Stimulated activated effector memory CD8-positive, alpha-beta T cell treated with anti-CD3 and anti-CD28 coated beads, Interleukin-12 subunit alpha, Interleukin-12 subunit beta, amount 100 ng/mL, for 72 hours (primary cell): ENCODE results near the gene FAM98B.

Source experiments
- ATAC-seq: fragments of 150-1000 bp; cut with Tn5 transposase; 2 replicates; pipeline ENCODE4 v1.10.0; 2021
- DNase-seq, 2 donors: peaks; one replicate each; pipeline ENCODE4 v3.0.0; 2021 to 2022; ENCODE audit warnings: low spot score in 2 of 2
- H3K27ac Mint-ChIP-seq: one replicate; pipeline ENCODE4 v1.8.0; 2022; ENCODE audit warnings: mild to moderate bottlenecking, mixed read lengths
- H3K36me3 Mint-ChIP-seq: one replicate; pipeline ENCODE4 v1.8.0; 2022; ENCODE audit warnings: mild to moderate bottlenecking, mixed read lengths
- H3K4me1 Mint-ChIP-seq: one replicate; pipeline ENCODE4 v1.8.0; 2022; ENCODE audit warnings: mixed read lengths
- H3K4me3 Mint-ChIP-seq: one replicate; pipeline ENCODE4 v1.8.0; 2022; ENCODE audit warnings: mild to moderate bottlenecking, mixed read lengths
- H3K9me3 Mint-ChIP-seq: one replicate; pipeline ENCODE4 v1.8.0; 2022; ENCODE audit warnings: mixed read lengths

Gene FAM98B

GRCh38 chr15:38440353-38441129, 13.4 kb upstream of the FAM98B start:
- Mint-ChIP-seq H3K36me3 (no peaks in the 10 kb centered on the region), H3K9me3 (no peaks in the 10 kb centered on the region), H3K27ac (peak overlapping the region; percentile 35), H3K4me1 (peaks cover 7% of the 10 kb centered on the region), H3K4me3 (no peak overlapping the region)
- DNase-seq (peak; percentile 31 to 64), ATAC-seq (peak; percentile 80)

GRCh38 chr15:38441130-38441519, 12.8 kb upstream of the FAM98B start:
- Mint-ChIP-seq H3K27ac (peak overlapping the region; percentile 35), H3K4me1 (peaks cover 7% of the 10 kb centered on the region), H3K4me3 (no peak overlapping the region), H3K9me3 (no peaks in the 10 kb centered on the region), H3K36me3 (no peaks in the 10 kb centered on the region)
- no peak for DNase-seq
- no peak for ATAC-seq

GRCh38 chr15:38454696-38455090, 766 bp downstream of the FAM98B start:
- ATAC-seq = no peak
- H3K4me3 Mint-ChIP-seq = peak overlapping the region; percentile 91
- no peak for DNase-seq
- H3K9me3 Mint-ChIP-seq = no peaks in the 10 kb centered on the region
- peak overlapping the region; percentile 96 for H3K27ac Mint-ChIP-seq
- H3K4me1 Mint-ChIP-seq = peaks cover 36% of the 10 kb centered on the region
- peaks cover 14% of the 10 kb centered on the region for H3K36me3 Mint-ChIP-seq

- Mint-ChIP-seq H3K4me3 (peak overlapping the region; percentile 91), H3K9me3 (no peaks in the 10 kb centered on the region), H3K4me1 (peaks cover 40% of the 10 kb centered on the region), H3K36me3 (peaks cover 14% of the 10 kb centered on the region), H3K27ac (peak overlapping the region; percentile 96)
- DNase-seq (no peak), ATAC-seq (no peak)
These were observed 1.2 kb downstream of the FAM98B start for GRCh38 chr15:38455092-38455491.

GRCh38 chr15:38458646-38459045, 4.7 kb downstream of the FAM98B start:
- Mint-ChIP-seq H3K9me3 (no peaks in the 10 kb centered on the region), H3K4me3 (no peak overlapping the region), H3K4me1 (peaks cover 50% of the 10 kb centered on the region), H3K27ac (no peak overlapping the region), H3K36me3 (peaks cover 14% of the 10 kb centered on the region)
- no peak for ATAC-seq
- DNase-seq = no peak

- H3K9me3 Mint-ChIP-seq = no peaks in the 10 kb centered on the region
- peaks cover 50% of the 10 kb centered on the region for H3K4me1 Mint-ChIP-seq
- no peak for ATAC-seq
- H3K27ac Mint-ChIP-seq = peak overlapping the region; percentile 4
- peaks cover 13% of the 10 kb centered on the region for H3K36me3 Mint-ChIP-seq
- DNase-seq = no peak
- H3K4me3 Mint-ChIP-seq = no peak overlapping the region
These were observed 5.6 kb downstream of the FAM98B start for GRCh38 chr15:38459480-38459879.

- peaks cover 42% of the 10 kb centered on the region for H3K4me1 Mint-ChIP-seq
These were observed 6.6 kb downstream of the FAM98B start for GRCh38 chr15:38460543-38460942.

GRCh38 chr15:38461066-38461833, 7.3 kb downstream of the FAM98B start:
- Mint-ChIP-seq H3K4me1 (peaks cover 37% of the 10 kb centered on the region), H3K9me3 (no peaks in the 10 kb centered on the region), H3K4me3 (no peak overlapping the region), H3K36me3 (peaks cover 23% of the 10 kb centered on the region), H3K27ac (no peak overlapping the region)
- ATAC-seq (peak; percentile 57), DNase-seq (no peak)

More at GRCh38 chr15:38460543-38460942, 6.6 kb downstream of the FAM98B start:
- DNase-seq = no peak
- ATAC-seq = no peak
- no peak overlapping the region for H3K4me3 Mint-ChIP-seq
- H3K27ac Mint-ChIP-seq = no peak overlapping the region
- peaks cover 16% of the 10 kb centered on the region for H3K36me3 Mint-ChIP-seq
- no peaks in the 10 kb centered on the region for H3K9me3 Mint-ChIP-seq

GRCh38 chr15:38463893-38464292, 10.0 kb downstream of the FAM98B start:
- ATAC-seq (no peak), DNase-seq (no peak)
- peaks cover 37% of the 10 kb centered on the region for H3K36me3 Mint-ChIP-seq
- H3K27ac Mint-ChIP-seq = no peak overlapping the region
- H3K9me3 Mint-ChIP-seq = no peaks in the 10 kb centered on the region
- H3K4me1 Mint-ChIP-seq = peaks cover 23% of the 10 kb centered on the region
- no peak overlapping the region for H3K4me3 Mint-ChIP-seq

- Mint-ChIP-seq H3K27ac (no peak overlapping the region), H3K36me3 (peaks cover 37% of the 10 kb centered on the region)
These were observed 10.7 kb downstream of the FAM98B start for GRCh38 chr15:38464675-38465074.

GRCh38 chr15:38470816-38471215, 16.9 kb downstream of the FAM98B start:
- H3K9me3 Mint-ChIP-seq = no peaks in the 10 kb centered on the region
- H3K4me1 Mint-ChIP-seq = peaks cover 9% of the 10 kb centered on the region
- H3K4me3 Mint-ChIP-seq = no peak overlapping the region
- no peak for DNase-seq
- ATAC-seq = no peak
- no peak overlapping the region for H3K27ac Mint-ChIP-seq
- peaks cover 62% of the 10 kb centered on the region for H3K36me3 Mint-ChIP-seq

More at GRCh38 chr15:38464675-38465074, 10.7 kb downstream of the FAM98B start:
- Mint-ChIP-seq H3K9me3 (no peaks in the 10 kb centered on the region), H3K4me1 (peaks cover 15% of the 10 kb centered on the region), H3K4me3 (no peak overlapping the region)
- ATAC-seq = no peak
- DNase-seq = no peak

GRCh38 chr15:38471974-38472373, 18.0 kb downstream of the FAM98B start:
- ATAC-seq = no peak
- Mint-ChIP-seq H3K4me1 (peaks cover 9% of the 10 kb centered on the region), H3K9me3 (no peaks in the 10 kb centered on the region), H3K36me3 (peaks cover 62% of the 10 kb centered on the region), H3K4me3 (no peak overlapping the region), H3K27ac (no peak overlapping the region)
- DNase-seq = no peak

- DNase-seq (no peak), ATAC-seq (peak; percentile 94)
- H3K9me3 Mint-ChIP-seq = no peaks in the 10 kb centered on the region
- peaks cover 78% of the 10 kb centered on the region for H3K36me3 Mint-ChIP-seq
- H3K4me1 Mint-ChIP-seq = peaks cover 9% of the 10 kb centered on the region
- peak overlapping the region; percentile 15 for H3K27ac Mint-ChIP-seq
- no peak overlapping the region for H3K4me3 Mint-ChIP-seq
These were observed 20.3 kb downstream of the FAM98B start for GRCh38 chr15:38474155-38474757.

- H3K4me1 Mint-ChIP-seq = peaks cover 18% of the 10 kb centered on the region
- ATAC-seq (no peak), DNase-seq (no peak)
- H3K36me3 Mint-ChIP-seq = peaks cover 86% of the 10 kb centered on the region
- no peaks in the 10 kb centered on the region for H3K9me3 Mint-ChIP-seq
- no peak overlapping the region for H3K27ac Mint-ChIP-seq
- no peak overlapping the region for H3K4me3 Mint-ChIP-seq
These were observed 21.4 kb downstream of the FAM98B start for GRCh38 chr15:38475361-38475760.

- Mint-ChIP-seq H3K4me1 (peaks cover 20% of the 10 kb centered on the region), H3K4me3 (no peak overlapping the region), H3K36me3 (peaks cover 84% of the 10 kb centered on the region), H3K27ac (no peak overlapping the region), H3K9me3 (no peaks in the 10 kb centered on the region)
- ATAC-seq = no peak
- no peak for DNase-seq
These were observed 22.2 kb downstream of the FAM98B start for GRCh38 chr15:38476120-38476519.
